DOHH2 (cell line): ENCODE results near the gene CNTN2.

ENCODE experiments used
- H3F3A ChIP-seq: fragments of 200-600 bp; sonication (generic), shearing (Covaris generic); 2 replicates; pipeline ENCODE4 v1.6.0; 2016; ENCODE audit warnings: antibody characterized with exemption, mild to moderate bottlenecking; ENCODE audit not compliant: control insufficient read depth, insufficient read depth
- H3K27ac ChIP-seq: fragments of 200-600 bp; sonication (generic); 2 replicates; pipeline ENCODE4 v1.5.1; 2014; ENCODE audit warnings: low read depth, mild to moderate bottlenecking, low read length, moderate library complexity
- H3K27me3 ChIP-seq: fragments of 200-600 bp; sonication (generic); 2 replicates; pipeline ENCODE4 v1.6.1; 2014; ENCODE audit warnings: mild to moderate bottlenecking, low read length, mixed read lengths; ENCODE audit not compliant: control insufficient read depth
- H3K36me3 ChIP-seq: fragments of 200-600 bp; sonication (generic); 2 replicates; pipeline ENCODE4 v1.6.1; 2014; ENCODE audit warnings: mild to moderate bottlenecking, low read length, moderate library complexity, mixed read lengths; ENCODE audit not compliant: control insufficient read depth
- H3K4me1 ChIP-seq: fragments of 200-600 bp; sonication (generic); 2 replicates; pipeline ENCODE4 v1.6.1; 2014; ENCODE audit warnings: mild to moderate bottlenecking, low read length, mixed read lengths; ENCODE audit not compliant: control insufficient read depth
- H3K4me2 ChIP-seq: fragments of 200-600 bp; sonication (generic); 2 replicates; pipeline ENCODE4 v1.6.0; 2014; ENCODE audit warnings: mild to moderate bottlenecking, low read length, moderate library complexity
- H3K4me3 ChIP-seq: fragments of 200-600 bp; sonication (generic); 2 replicates; pipeline ENCODE4 v1.5.1; 2014; ENCODE audit warnings: mild to moderate bottlenecking, low read length, mixed read lengths
- H3K79me2 ChIP-seq: fragments of 200-600 bp; sonication (generic); 2 replicates; pipeline ENCODE4 v1.6.1; 2014; ENCODE audit warnings: mild to moderate bottlenecking, low read length, mixed read lengths; ENCODE audit not compliant: control insufficient read depth
- H3K9me2 ChIP-seq: fragments of 200-600 bp; sonication (generic); replicated peaks from 2 replicates; pipeline ENCODE4 v1.6.1; 2014; ENCODE audit warnings: mild to moderate bottlenecking, low read length, mixed read lengths; ENCODE audit not compliant: control insufficient read depth
- H3K9me3 ChIP-seq: fragments of 200-600 bp; sonication (generic); 2 replicates; pipeline ENCODE4 v1.6.1; 2014; ENCODE audit warnings: antibody characterized with exemption, low read length, mixed read lengths; ENCODE audit not compliant: control insufficient read depth, insufficient read depth
- H4K20me1 ChIP-seq: fragments of 200-600 bp; sonication (generic); 2 replicates; pipeline ENCODE4 v1.6.0; 2014; ENCODE audit warnings: low read depth, mild to moderate bottlenecking, antibody characterized with exemption, low read length, moderate library complexity; ENCODE audit not compliant: control insufficient read depth, insufficient read depth
- EZH2phosphoT487 ChIP-seq: fragments of 200-600 bp; sonication (generic); IDR thresholded peaks from 2 replicates; pipeline ENCODE4 v1.6.1; 2017; ENCODE audit warnings: borderline replicate concordance, mild to moderate bottlenecking, antibody characterized with exemption, low read length, moderate library complexity, mixed read lengths
- TF ChIP-seq, protein P1 (sequence below): fragments of 200-600 bp; sonication (generic); IDR thresholded peaks from one replicate; pipeline ENCODE4 v1.5.1; 2014; ENCODE audit warnings: antibody characterized with exemption, mild to moderate bottlenecking, low read depth, low read length; ENCODE audit not compliant: poor library complexity, severe bottlenecking

Gene CNTN2

GRCh38 chr1:205091043-205091740 lies 48.2 kb downstream of the CNTN2 start:
- no peaks in the 10 kb centered on the region for H3K9me2 ChIP-seq
- H3K27ac ChIP-seq, result no peak overlapping the region

DNA sequence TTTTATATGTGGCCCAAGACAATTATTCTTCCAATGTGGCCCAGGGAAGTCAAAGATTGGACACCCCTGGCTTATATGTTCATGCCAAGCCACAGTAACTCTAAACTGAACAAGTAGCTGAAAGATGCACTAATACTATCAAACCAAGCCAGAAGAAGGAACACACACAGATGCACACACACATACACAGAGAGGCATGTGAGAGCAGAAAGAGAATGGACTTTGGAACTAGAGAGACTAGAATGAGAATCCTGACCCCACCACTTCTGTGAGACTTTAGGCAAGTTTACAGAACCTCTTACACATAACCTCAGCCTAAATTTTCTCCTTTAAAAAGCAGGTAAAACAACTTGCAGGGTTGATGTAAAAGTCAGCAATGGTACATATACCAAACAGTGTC lies 52.4 kb downstream of the CNTN2 start:
- no peak for TF ChIP-seq EZH2phosphoT487
- TF ChIP-seq, protein P1, sequence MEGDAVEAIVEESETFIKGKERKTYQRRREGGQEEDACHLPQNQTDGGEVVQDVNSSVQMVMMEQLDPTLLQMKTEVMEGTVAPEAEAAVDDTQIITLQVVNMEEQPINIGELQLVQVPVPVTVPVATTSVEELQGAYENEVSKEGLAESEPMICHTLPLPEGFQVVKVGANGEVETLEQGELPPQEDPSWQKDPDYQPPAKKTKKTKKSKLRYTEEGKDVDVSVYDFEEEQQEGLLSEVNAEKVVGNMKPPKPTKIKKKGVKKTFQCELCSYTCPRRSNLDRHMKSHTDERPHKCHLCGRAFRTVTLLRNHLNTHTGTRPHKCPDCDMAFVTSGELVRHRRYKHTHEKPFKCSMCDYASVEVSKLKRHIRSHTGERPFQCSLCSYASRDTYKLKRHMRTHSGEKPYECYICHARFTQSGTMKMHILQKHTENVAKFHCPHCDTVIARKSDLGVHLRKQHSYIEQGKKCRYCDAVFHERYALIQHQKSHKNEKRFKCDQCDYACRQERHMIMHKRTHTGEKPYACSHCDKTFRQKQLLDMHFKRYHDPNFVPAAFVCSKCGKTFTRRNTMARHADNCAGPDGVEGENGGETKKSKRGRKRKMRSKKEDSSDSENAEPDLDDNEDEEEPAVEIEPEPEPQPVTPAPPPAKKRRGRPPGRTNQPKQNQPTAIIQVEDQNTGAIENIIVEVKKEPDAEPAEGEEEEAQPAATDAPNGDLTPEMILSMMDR, result no peak
- Histone ChIP-seq H3K4me2 (no peak overlapping the region), H3K4me3 (no peak overlapping the region), H3F3A (no peaks in the 10 kb centered on the region), H3K9me2 (no peaks in the 10 kb centered on the region), H3K79me2 (no peaks in the 10 kb centered on the region), H3K9me3 (no peaks in the 10 kb centered on the region), H4K20me1 (no peaks in the 10 kb centered on the region), H3K27me3 (no peaks in the 10 kb centered on the region), H3K36me3 (peaks cover 91% of the 10 kb centered on the region), H3K27ac (no peak overlapping the region), H3K4me1 (no peaks in the 10 kb centered on the region)

More at GRCh38 chr1:205091043-205091740, 48.2 kb downstream of the CNTN2 start:
- H3K4me2 ChIP-seq, result no peak overlapping the region
- H3F3A ChIP-seq, result no peaks in the 10 kb centered on the region
- H3K79me2 ChIP-seq, result no peaks in the 10 kb centered on the region
- TF ChIP-seq EZH2phosphoT487, result no peak
- TF ChIP-seq, protein P1, result no peak
- H3K4me3 ChIP-seq, result no peak overlapping the region
- H3K27me3 ChIP-seq, result no peaks in the 10 kb centered on the region
- H3K36me3 ChIP-seq, result peaks cover 80% of the 10 kb centered on the region
- no peaks in the 10 kb centered on the region for H3K4me1 ChIP-seq
- H4K20me1 ChIP-seq, result no peaks in the 10 kb centered on the region
- H3K9me3 ChIP-seq, result no peaks in the 10 kb centered on the region

GRCh38 chr1:205098242-205098641 lies 55.2 kb downstream of the CNTN2 start:
- Histone ChIP-seq H3K4me2 (no peak overlapping the region), H3K36me3 (peaks cover 90% of the 10 kb centered on the region)

More at GRCh38 chr1:205098242-205098641, 55.2 kb downstream of the CNTN2 start:
- H3K9me3 ChIP-seq, result no peaks in the 10 kb centered on the region
- no peaks in the 10 kb centered on the region for H3K4me1 ChIP-seq
- H3K4me3 ChIP-seq, result no peak overlapping the region
- no peak overlapping the region for H3K27ac ChIP-seq
- no peaks in the 10 kb centered on the region for H3K27me3 ChIP-seq
- H3F3A ChIP-seq, result no peaks in the 10 kb centered on the region
- no peaks in the 10 kb centered on the region for H3K9me2 ChIP-seq
- no peaks in the 10 kb centered on the region for H3K79me2 ChIP-seq
- no peaks in the 10 kb centered on the region for H4K20me1 ChIP-seq
- TF ChIP-seq, protein P1, result no peak
- no peak for TF ChIP-seq EZH2phosphoT487
